AML-193 (cell line): Measurements from ENCODE around the gene TRIM29.

Experiments
- DNase-seq, 2 experiments: peaks; one replicate each; lab custom pipeline; 2025; lab: John Stamatoyannopoulos, UW

The TRIM29 gene

DNA sequence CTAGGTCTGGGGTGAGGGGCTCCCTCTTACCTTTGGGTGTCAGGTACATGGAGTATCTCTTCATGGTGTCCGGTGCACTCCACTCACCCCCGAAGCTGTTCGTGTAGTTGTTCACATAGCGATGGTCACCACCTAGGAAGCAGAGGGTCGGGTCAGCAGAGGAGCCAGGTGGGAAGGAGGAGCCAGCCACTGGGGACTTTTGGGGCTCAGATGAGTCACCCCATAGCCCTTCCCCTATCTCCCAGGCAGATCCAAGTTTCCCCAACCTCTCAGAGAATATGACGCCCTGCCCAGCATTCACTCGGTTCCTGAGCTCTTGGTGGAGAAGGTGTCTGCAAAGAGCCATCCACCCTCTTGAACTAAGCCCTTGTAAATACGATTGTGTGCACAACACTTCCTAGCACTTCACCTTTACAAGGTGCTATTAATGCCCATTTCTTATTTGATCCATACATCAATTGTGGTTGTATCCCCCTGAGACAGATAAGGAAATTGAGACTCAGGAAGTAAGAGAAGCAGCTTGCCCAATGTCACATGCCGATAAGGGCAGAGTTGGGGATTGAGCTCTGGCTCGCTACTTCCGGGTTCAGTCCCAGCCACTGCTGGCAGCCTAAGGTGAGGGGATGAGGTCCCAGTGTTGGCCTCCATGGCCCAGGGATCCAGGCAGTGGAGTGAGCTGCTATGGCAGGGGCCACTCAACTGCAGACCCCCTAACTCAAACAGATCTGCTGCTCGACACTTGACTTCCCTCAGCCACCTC, 14.8 kb downstream of the TRIM29 start:
- DNase-seq, result no peak

GRCh38 chr11:120121914-120122473, 15.9 kb downstream of the TRIM29 start:
- DNase-seq, result no peak

DNA sequence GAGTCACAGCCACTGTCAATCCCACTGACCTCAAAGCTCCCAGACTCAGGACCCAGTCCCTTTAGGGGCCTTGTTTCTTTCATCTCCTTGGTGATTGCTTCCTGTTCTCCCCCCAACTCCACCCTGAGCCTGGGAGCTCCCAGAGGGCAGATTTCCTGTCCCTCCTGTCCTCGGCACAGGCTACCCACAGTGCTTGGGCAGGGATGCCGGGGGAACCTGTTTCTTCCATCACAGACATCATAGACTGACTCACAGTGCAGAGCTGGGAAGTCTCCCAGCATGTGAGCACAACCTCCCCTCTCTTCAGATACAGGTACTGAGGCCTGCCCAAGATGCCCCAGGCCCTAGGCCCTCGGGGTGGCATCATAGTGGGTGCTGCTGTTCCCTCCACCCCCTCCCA, 16.6 kb downstream of the TRIM29 start:
- DNase-seq, result no peak

- DNase-seq, result no peak
Observed at GRCh38 chr11:120120805-120121335, 17.0 kb downstream of the TRIM29 start.

DNA sequence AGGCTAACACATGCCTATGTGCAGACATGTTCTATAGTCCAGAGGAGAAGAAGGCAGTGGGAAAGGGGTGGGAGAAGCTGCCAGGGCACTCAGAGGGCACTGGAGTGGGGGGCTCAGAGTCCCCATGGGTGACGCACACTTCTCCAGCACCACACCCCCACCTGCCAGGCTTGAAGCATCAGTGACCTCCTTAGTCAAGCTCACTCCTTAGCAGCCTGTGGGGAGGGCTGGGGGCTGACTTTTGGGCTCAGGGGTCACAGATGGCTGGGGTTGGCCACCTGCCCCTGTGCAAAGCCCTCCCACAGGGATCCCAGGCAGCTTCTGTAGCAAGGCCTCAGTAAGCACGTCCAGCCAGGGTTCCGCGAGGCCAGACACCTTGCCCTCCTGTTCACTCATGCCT, 18.8 kb downstream of the TRIM29 start:
- no peak for DNase-seq

DNA sequence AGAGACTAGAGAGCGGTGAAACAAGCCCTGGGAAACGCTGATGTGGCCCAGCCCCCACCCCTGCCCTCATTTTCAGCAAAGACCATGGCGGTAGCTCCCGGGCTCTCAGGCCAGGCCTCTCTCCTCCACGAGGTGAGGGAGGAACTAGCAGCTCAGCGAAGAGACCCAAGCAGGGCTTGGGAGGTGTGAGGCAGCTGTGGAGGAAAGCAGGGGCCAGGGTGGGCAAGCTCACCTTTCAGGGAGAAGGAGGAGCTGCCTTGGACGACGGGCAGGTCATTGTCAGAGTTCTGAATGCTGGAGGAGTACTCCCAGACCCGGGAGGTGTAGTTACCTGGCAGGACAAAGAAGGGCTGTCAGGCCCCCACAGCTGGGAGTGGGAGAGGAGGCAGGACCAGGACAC, 19.9 kb downstream of the TRIM29 start:
- no peak for DNase-seq

DNA sequence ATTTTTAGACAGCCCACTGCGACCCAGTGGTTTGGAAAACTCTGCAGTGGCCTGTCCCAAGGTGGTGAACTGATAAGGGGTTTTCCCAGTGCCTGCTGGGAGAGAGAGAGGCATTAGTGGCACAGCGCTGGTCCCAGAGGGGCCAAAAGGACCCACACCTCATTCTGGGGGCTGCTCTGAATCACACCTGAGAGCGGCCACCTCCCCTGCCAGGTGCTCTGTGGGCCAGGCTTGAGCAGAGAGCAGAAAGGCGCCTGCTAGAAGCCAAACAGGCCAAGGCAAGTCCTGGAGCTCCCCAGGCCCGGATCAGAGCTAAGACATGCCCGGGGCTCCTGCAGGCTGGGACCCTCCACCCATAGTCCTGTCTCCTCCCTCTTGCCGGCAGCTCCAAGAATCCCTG, 20.9 kb downstream of the TRIM29 start:
- DNase-seq, result no peak

DNA sequence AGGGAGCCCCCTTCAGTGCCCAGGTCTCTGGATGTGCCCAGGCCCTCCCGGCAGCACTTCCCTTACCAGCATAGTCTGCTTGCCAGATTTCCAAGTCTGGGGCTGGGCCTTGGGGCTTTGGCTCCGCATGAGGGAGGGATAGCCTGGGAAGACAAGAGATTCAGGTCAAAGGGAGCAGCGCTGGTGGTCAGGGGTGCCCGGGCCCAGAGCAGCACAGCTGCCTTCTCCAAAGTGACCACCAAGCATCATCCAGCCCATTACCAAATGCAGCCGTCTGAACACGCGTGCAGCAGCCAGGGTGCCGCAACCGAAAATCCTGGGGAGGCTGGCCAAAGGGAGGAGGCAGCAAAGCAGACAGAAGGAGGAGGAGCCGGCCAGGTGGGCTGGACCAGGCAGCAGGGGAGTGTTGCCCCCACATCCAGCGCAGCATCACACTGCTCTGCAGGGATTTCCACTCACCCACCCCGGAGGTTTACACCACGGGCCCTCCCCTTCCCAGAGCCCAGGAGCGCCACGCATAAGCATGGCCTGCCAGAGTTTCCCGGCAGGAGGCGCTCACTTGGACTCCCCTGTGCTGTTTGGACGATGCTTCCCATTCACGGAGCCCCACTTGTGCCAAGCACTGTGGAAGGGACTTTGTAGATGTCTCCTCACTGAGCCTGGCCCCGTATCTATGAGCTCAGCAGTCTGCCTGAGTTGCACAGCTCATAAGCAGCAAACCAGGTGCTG, 22.5 kb downstream of the TRIM29 start:
- no peak for DNase-seq

GRCh38 chr11:120112174-120112796, 25.6 kb downstream of the TRIM29 start:
- no peak for DNase-seq

- DNase-seq, result no peak
Observed at GRCh38 chr11:120109531-120109930, 28.4 kb downstream of the TRIM29 start.

- no peak for DNase-seq
Observed at GRCh38 chr11:120108785-120109168, 29.1 kb downstream of the TRIM29 start.

DNA sequence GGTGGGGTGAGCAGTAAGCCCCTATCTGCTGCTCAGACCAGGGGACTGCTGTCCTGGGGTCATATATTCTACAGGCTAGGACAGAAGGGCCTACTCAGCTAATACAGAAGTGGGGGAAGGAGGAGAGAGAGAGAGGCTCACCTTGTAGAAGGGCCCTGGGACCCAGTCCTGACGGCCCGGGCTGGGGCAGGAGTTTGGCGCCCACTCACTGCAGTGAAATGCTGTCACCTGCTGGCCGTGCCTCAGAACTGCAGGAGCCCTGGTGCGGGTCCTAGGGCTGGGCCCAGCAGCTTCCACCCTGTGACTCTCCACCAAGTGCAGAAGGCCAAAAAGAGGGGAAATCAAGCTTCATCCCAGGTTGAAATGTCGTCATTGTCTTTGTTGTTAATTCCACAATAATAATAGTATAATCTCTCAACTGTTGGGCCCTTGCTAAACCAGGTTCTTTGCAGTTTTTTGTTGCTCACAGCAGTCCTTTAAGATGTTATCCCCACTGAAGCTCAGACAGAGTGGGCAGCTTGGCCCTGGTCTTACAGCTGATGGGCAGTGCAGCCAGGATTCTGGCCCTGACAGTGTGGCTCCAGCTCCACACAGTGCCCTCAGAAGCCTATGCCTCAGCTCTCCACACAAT, 29.6 kb downstream of the TRIM29 start:
- peak; percentile 10 to 43 for DNase-seq

DNA sequence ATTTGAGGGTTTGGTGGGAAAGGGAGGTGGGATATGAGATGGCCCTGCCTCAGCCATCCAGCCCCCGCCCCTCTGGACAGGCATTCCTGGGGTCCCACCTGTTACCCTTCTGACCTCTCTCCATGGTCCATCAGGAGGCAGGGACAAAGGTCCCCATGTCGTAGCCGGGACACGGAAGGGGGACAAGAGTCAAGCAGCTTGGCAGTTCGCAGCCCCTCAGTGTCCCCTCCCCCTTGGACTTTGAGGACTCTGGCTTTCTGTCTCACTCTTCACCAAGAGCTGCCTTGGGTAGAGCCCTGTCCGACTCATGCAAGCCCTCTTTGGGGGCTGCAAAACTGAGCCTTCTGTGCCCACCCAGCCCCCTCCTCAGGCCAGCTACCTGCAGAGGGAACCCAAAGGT, 30.2 kb downstream of the TRIM29 start:
- no peak for DNase-seq

DNA sequence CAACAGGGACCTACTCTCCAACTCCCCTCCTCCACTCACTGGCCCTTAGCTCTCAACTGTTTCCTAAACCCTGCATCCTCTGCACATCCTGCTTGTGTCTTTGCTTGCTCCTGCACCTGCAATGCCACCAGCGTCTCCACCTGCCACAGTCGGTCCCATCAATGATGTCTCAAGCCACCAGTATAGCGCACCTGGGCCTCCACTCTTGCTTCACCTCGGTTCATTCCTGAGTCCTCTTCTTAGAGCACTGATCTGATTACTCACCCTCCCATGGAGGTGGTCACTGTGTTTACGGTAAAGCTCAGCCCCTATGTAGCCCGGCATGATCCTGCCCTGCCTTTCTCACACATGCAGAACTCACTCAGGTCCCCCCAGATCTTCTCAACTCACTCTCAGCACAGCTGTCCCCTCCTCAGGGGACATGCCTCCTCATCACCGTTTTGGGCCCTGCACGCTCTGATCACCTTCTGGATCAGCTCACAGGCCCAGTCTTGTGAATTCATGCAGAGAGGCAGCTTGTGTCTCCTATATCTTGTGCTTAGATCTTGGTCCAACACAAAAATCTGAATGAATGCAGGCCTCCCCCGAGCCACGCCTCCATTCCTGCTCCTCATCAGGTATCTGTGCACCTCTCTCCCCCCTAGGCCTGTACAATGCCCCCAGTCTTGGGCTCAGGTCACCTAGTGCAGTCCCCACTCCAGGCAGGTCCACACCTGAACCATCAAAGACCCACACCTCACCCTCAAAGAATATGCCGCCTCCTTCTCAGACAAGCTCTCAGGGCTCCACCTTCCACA, 31.4 kb downstream of the TRIM29 start:
- DNase-seq, result no peak

DNA sequence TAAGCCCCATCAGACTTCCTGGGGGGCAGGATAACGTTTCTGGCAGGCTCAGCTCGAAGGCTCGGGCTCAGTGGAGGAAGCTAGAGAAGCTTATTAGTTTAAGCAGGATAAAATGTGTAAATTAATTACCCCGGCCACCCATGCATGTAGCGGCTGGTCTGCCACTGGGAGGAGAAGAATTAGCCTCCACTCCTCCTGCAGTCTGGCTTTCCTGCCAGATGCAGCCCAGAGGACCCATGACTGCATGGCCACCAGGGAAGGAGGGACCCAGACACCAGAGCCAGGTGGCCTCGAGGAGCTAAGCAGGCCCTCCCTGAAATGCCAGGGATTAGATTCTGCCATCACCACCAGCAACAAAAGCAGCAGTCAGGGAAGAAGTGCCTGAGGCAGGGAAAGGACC, 32.3 kb downstream of the TRIM29 start:
- no peak for DNase-seq

DNA sequence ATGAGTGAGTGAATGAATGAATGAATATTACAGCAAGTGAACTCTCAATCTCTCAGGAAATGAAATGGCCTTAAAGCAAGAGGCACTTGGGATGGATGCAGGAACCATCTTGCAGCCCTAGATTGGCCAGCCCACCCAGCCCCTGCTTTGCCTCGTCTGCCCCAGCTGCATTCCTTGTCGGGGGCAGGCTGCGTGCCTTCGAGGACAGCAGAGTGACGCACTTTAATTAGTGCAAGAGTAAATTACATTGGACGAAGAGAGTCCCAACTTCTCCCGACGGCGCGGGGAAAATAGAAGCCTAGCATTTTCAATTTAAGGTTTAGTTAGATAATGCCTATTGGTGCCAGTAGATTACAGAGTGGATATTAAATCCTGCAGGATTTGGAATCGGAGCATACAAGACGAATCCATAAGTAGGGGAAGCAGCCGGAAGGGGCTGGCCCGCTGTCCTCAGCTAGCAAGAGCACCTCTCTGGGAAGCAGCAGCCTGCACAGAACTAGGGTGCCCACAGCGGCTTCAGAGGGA, 33.8 kb downstream of the TRIM29 start:
- no peak for DNase-seq

DNA sequence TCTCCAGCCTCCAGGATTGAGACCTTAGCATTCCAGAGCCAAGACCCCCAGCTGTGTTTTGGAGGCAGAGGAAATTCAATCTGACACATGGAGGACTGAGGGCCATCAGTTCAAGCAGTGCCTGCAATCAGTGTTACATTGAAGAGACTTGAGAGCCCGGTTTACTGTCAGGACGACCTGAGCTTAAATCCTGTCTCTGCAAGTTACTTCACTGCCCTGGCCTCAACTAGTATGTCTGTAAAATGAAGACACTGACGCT, 35.1 kb downstream of the TRIM29 start:
- DNase-seq, result no peak

- no peak for DNase-seq
Observed at GRCh38 chr11:120102050-120102863, 35.7 kb downstream of the TRIM29 start.

GRCh38 chr11:120098503-120099020, 39.4 kb downstream of the TRIM29 start:
- DNase-seq, result no peak

DNA sequence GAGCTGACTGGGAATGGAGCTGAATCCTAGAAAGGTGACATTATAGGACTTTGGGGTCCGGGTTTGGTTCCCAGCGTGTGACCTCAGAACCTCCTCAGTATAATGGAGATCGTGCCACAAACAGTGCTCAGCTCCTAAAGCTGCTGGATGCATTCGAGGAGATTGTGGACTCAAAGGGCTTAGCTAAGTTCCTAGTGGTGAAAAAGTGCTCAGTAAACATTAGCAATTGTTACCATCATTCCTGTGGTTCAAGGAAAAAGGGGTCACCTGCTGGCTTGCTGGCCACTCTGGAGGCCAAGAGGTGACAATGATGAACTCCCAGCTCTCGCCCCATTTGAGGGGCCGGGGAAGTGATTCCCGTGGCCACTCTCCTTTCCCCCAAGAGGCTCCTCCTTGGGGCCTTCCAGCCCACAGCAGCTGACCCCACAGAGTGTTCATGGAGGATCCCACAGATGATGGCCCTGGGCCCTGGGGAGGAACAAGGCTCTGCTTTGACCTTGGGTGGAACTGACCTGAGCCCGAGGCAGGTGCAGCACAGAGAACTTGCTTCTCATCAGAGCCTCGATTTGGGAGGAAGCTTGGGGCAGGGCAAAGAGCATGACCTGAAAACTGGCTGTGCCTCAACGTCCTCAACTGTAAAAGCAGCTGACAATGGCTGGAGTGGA, 40.1 kb downstream of the TRIM29 start:
- no peak for DNase-seq
